LNCAP (cell line): ENCODE measurements around the gene PRKCZ.

Source experiments
- CTCF ChIP-seq: fragments of 450-650 bp; IDR thresholded peaks from 2 replicates; pipeline ENCODE4 v1.5.1; 2017; ENCODE audit warnings: mild to moderate bottlenecking

The PRKCZ gene

GRCh38 chr1:2204415-2205190 is 154.4 kb downstream of the PRKCZ start:
- no peak for TF ChIP-seq CTCF

DNA sequence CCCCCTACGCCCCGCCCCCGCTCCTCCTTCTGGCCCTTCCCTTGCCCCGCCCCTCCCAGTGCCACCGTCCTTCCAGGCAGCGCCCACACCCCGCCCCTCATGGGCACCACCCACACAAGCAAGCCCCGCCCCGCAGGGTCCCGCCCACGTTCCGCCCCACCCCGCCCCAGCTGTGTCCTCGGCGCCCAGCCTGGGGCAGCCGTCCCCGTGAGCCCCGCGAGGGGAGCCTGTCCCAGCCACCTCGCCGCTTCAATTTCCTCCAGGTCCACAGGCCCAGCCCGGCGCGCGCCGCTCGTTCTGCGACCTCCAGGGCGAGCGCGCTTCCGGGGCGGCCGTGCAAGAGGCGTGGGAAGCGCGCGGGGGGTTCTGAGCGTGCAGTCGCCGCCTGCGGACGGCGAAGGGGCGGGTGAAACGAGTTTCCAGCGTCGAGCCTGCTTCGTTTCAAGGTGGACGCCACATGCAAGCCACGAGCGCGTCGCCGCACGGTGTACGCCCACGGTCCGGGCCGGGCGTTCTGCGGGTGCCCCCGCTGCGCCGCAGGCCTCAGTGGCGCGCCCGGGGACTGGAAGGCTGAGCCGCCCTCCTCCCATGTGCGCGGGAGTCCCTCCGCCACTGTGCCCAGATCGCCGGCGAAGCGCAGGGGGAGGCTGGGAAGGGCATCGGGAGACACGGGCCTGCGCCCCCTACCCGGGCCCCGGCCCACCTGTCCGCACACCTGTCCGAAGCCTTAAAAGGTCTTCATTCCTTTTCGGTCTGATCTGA is 155.2 kb downstream of the PRKCZ start:
- no peak for TF ChIP-seq CTCF

DNA sequence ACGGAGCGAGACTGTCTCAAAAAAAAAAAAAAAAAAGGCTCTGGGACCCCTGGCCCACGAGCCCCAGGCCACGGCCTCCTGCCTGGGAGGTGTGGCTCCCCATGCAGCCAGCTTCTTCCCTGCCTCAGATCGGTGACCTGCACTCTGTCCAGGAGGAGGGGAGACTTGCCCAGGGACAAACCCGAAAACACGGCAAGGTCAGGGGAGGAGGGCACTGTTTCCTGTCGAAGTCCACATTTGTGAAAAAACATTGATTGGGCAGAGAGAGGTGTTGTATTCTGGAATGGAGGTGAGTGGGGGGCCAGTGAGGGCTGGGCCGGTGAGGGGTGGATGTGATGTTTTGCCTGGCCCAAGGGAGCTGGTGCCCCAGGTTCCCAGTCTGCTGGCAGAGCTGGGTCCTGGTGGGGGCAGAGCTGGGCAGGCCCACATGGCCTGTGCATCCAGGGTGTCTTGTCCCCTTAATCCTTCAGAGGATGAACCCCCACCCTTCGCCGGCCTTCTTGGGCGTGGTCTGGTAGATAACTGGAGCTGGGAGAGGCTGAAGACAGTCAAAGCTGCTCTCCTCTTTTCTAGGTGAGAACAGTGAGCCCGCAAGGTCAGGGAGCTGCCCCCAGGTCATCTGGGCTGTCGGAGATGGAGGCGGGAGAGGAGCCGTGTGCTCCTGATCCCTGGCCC is 156.7 kb downstream of the PRKCZ start:
- TF ChIP-seq CTCF: no peak

- TF ChIP-seq CTCF: no peak; the same call in 1 of the 2 replicates
Measured at GRCh38 chr1:2208309-2209239, 158.4 kb downstream of the PRKCZ start.

- no peak for TF ChIP-seq CTCF
Measured at GRCh38 chr1:2209400-2210083, 159.3 kb downstream of the PRKCZ start.

GRCh38 chr1:2210084-2210653 is 160.0 kb downstream of the PRKCZ start:
- TF ChIP-seq CTCF: no peak
